Trophoblast cell (in vitro differentiated cells and primary cell): Measurements from ENCODE around the gene MT1E.

Experiments used
- DNase-seq, 2 donors: peaks; one replicate each; pipeline ENCODE4 v3.0.0-alpha.2; 2016
- H2AFZ ChIP-seq: 2 replicates; pipeline ENCODE4 v1.6.1; 2013; ENCODE audit warnings: low read length, moderate library complexity, mild to moderate bottlenecking; ENCODE audit not compliant: insufficient read depth, poor library complexity
- H2AK5ac ChIP-seq: 2 replicates; pipeline ENCODE4 v1.6.1; 2013; ENCODE audit warnings: mild to moderate bottlenecking, low read length
- H2BK120ac ChIP-seq: 2 replicates; pipeline ENCODE4 v1.6.1; 2013; ENCODE audit warnings: low read length, mild to moderate bottlenecking, moderate library complexity; ENCODE audit not compliant: insufficient read depth, poor library complexity
- H2BK12ac ChIP-seq: 2 replicates; pipeline ENCODE4 v1.6.1; 2013; ENCODE audit warnings: mild to moderate bottlenecking, low read length, moderate library complexity
- H2BK5ac ChIP-seq: 2 replicates; pipeline ENCODE4 v1.6.1; 2013; ENCODE audit warnings: low read length, low read depth, moderate library complexity, mild to moderate bottlenecking; ENCODE audit not compliant: poor library complexity
- H3K14ac ChIP-seq: 2 replicates; pipeline ENCODE4 v1.6.1; 2013; ENCODE audit warnings: mild to moderate bottlenecking, low read length
- H3K18ac ChIP-seq: 2 replicates; pipeline ENCODE4 v1.6.1; 2013; ENCODE audit warnings: mild to moderate bottlenecking, low read length
- H3K23ac ChIP-seq: 2 replicates; pipeline ENCODE4 v1.6.1; 2013; ENCODE audit warnings: low read length
- H3K27ac ChIP-seq: 2 replicates; pipeline ENCODE4 v1.5.1; 2013; ENCODE audit warnings: low read depth, mild to moderate bottlenecking, inconsistent platforms, low read length, moderate library complexity
- H3K27me3 ChIP-seq: 2 replicates; pipeline ENCODE4 v1.6.1; 2013; ENCODE audit warnings: inconsistent platforms, mild to moderate bottlenecking, low read length, moderate library complexity; ENCODE audit not compliant: insufficient read depth
- H3K36me3 ChIP-seq, 2 experiments: 1 replicate in 1 of 2; 2 replicates in 1 of 2; pipeline ENCODE4 v1.6.1; 2013; ENCODE audit warnings: low read length in 2 of 2, mild to moderate bottlenecking in 2 of 2, moderate library complexity in 1 of 2; ENCODE audit not compliant: insufficient read depth in 2 of 2, control insufficient read depth in 1 of 2
- H3K4ac ChIP-seq: 2 replicates; pipeline ENCODE4 v1.6.1; 2013; ENCODE audit warnings: low read depth, mild to moderate bottlenecking, low read length, moderate library complexity
- H3K4me1 ChIP-seq, 2 experiments: 1 replicate in 1 of 2; 2 replicates in 1 of 2; pipeline ENCODE4 v1.6.1; 2013; ENCODE audit warnings: low read length in 2 of 2, mild to moderate bottlenecking in 2 of 2, moderate library complexity in 1 of 2; ENCODE audit not compliant: insufficient read depth in 2 of 2, control insufficient read depth in 1 of 2
- H3K4me2 ChIP-seq: 2 replicates; pipeline ENCODE4 v1.6.1; 2013; ENCODE audit warnings: inconsistent platforms, mild to moderate bottlenecking, low read length, moderate library complexity
- H3K4me3 ChIP-seq: 2 replicates; pipeline ENCODE4 v1.5.1; 2013; ENCODE audit warnings: mild to moderate bottlenecking, low read depth, low read length, inconsistent platforms
- H3K79me1 ChIP-seq: one replicate; pipeline ENCODE4 v1.6.1; 2013; ENCODE audit warnings: low read length
- H3K79me2 ChIP-seq: 2 replicates; pipeline ENCODE4 v1.6.1; 2013; ENCODE audit warnings: low read length, mild to moderate bottlenecking; ENCODE audit not compliant: control insufficient read depth, insufficient read depth, poor library complexity
- H3K9ac ChIP-seq: 2 replicates; pipeline ENCODE4 v1.6.1; 2013; ENCODE audit warnings: mild to moderate bottlenecking, low read length
- H3K9me3 ChIP-seq: 2 replicates; pipeline ENCODE4 v1.6.1; 2013; ENCODE audit warnings: low read depth, mild to moderate bottlenecking, control low read depth, inconsistent platforms, low read length; ENCODE audit not compliant: insufficient read depth
- H4K12ac ChIP-seq: 2 replicates; pipeline ENCODE4 v1.6.1; 2013; ENCODE audit warnings: low read depth, mild to moderate bottlenecking, low read length, moderate library complexity
- H4K8ac ChIP-seq: 2 replicates; pipeline ENCODE4 v1.6.1; 2013; ENCODE audit warnings: low read depth, mild to moderate bottlenecking, low read length, moderate library complexity
- H4K91ac ChIP-seq: one replicate; pipeline ENCODE4 v1.6.1; 2013; ENCODE audit warnings: low read depth, mild to moderate bottlenecking, low read length, moderate library complexity
- WGBS: extraction: QIAGEN DNeasy Blood & Tissue Kit; methylation state at CpG from one replicate; pipeline ENCODE4 v1.1.7; 2013; ENCODE audit warnings: missing lambda C conversion rate; ENCODE audit not compliant: insufficient read length, insufficient coverage; ENCODE audit errors: extremely low coverage; 5-methylcytosine and 5-hydroxymethylcytosine counted together

MT1E gene

DNA sequence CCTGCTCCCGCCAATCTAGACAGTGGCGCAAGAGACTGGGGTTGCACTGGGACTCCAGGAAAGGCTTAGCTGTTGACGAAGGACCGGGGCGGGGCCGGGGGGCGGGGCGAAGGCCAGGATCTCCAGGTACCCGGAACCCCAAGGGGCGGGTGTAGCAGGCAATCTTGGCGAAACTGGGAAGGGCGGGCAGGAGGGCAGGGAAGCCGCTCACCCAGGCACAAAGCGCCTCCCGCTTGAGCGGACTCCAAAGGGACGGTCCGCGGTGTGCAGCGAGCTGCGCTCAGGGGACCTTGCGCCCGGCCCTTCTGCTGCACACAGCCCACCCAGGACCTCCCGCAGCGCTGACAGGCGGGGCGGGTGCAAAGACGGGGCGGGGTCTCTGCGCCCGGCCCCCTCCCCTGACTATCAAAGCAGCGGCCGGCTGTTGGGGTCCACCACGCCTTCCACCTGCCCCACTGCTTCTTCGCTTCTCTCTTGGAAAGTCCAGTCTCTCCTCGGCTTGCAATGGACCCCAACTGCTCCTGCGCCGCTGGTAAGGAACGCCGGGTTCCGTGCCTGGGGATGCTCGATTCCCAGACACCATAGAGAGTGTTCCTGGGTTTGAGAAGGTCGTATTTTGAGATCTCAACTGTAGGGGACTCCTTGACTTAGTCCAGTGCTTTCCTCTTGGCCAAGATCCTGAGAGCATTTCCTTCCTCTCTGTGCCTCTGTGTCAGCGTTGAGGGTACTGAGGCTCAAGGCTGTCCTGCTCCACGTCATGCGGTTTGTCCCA is 32.2 kb downstream of the MT1E start, which contains the start of gene MT1F:
TSS of gene MT1F (plus strand) at position 405 of the 772 bp plus-strand sequence. CDS start at position 505, 100 bp downstream.
- peak within 1 kb of the TSS; percentile 27 for H4K12ac ChIP-seq
- peak within 1 kb of the TSS; percentile 42 for H4K91ac ChIP-seq
- peaks cover 23% of the 10 kb centered on the region for H3K27me3 ChIP-seq
- H3K4ac ChIP-seq: no peak within 1 kb of the TSS
- H2AK5ac ChIP-seq: no peak within 1 kb of the TSS
- peaks cover 8 to 10% of the 10 kb centered on the region in 2 experiments for H3K4me1 ChIP-seq
- peak within 1 kb of the TSS; percentile 70 for H3K4me2 ChIP-seq
- H2AFZ ChIP-seq: peak within 1 kb of the TSS; percentile 76
- H3K9ac ChIP-seq: no peak within 1 kb of the TSS
- no peak within 1 kb of the TSS for H3K14ac ChIP-seq
- peak within 1 kb of the TSS; percentile 80 for H4K8ac ChIP-seq
- no peak within 1 kb of the TSS for H3K18ac ChIP-seq
- no peak within 1 kb of the TSS for H2BK12ac ChIP-seq
- peaks cover 2% of the 10 kb centered on the region for H3K9me3 ChIP-seq
- H3K79me2 ChIP-seq: no peaks in the 10 kb centered on the region
- peak within 1 kb of the TSS; percentile 55 for H3K23ac ChIP-seq
- H2BK120ac ChIP-seq: no peak within 1 kb of the TSS
- H3K36me3 ChIP-seq: no peaks in the 10 kb centered on the region
- no peak within 1 kb of the TSS for H2BK5ac ChIP-seq
- peak within 1 kb of the TSS; percentile 75 for H3K4me3 ChIP-seq
- peaks cover 2% of the 10 kb centered on the region for H3K79me1 ChIP-seq
- H3K27ac ChIP-seq: no peak within 1 kb of the TSS
- DNase-seq: peak; percentile 73 to 75
- WGBS: no CpG with 5 or more reads among the region's 46 CpGs

DNA sequence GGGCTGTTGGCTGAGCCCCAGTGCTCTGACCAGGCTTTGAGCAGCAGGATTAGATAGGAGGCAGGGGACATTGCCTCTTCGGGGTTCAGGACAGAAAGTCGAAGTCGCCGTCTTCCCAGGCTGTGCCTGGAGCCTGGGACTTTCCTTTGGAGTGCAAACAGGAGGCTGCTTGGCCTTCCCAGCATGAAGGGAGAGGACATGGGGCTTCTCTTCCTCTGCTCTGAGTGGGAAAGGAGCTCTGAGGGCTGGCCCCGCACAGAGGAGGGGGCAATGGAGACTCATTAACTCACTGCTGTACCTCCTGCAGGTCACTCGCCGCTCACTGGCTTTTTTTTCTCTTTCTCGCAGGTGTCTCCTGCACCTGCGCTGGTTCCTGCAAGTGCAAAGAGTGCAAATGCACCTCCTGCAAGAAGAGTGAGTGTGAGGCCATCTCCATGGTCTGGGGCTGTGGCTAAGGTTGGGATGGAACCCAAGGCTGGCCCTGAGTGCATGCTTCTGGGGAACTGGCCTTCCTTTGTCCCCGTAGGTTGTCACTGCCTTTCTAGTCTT is 32.8 kb downstream of the MT1E start:
- no peak overlapping the region for H3K14ac ChIP-seq
- H3K23ac ChIP-seq: peak overlapping the region; percentile 55
- H3K4me3 ChIP-seq: no peak overlapping the region
- WGBS: no CpG with 5 or more reads among the region's 10 CpGs
- H2BK5ac ChIP-seq: no peak overlapping the region
- H3K4ac ChIP-seq: no peak overlapping the region
- no peak overlapping the region for H3K9ac ChIP-seq
- H3K79me1 ChIP-seq: peaks cover 2% of the 10 kb centered on the region
- H3K4me1 ChIP-seq: peaks cover 8 to 12% of the 10 kb centered on the region in 2 experiments
- no peak overlapping the region for H4K8ac ChIP-seq
- H3K27me3 ChIP-seq: peaks cover 29% of the 10 kb centered on the region
- peak overlapping the region; percentile 70 for H3K4me2 ChIP-seq
- H2AFZ ChIP-seq: no peak overlapping the region
- H2BK120ac ChIP-seq: no peak overlapping the region
- H3K79me2 ChIP-seq: no peaks in the 10 kb centered on the region
- no peak overlapping the region for H2AK5ac ChIP-seq
- no peak overlapping the region for H3K18ac ChIP-seq
- H3K9me3 ChIP-seq: peaks cover 2% of the 10 kb centered on the region
- no peak overlapping the region for H3K27ac ChIP-seq
- no peaks in the 10 kb centered on the region for H3K36me3 ChIP-seq
- no peak overlapping the region for H2BK12ac ChIP-seq
- DNase-seq: no peak
- H4K12ac ChIP-seq: no peak overlapping the region
- H4K91ac ChIP-seq: no peak overlapping the region

DNA sequence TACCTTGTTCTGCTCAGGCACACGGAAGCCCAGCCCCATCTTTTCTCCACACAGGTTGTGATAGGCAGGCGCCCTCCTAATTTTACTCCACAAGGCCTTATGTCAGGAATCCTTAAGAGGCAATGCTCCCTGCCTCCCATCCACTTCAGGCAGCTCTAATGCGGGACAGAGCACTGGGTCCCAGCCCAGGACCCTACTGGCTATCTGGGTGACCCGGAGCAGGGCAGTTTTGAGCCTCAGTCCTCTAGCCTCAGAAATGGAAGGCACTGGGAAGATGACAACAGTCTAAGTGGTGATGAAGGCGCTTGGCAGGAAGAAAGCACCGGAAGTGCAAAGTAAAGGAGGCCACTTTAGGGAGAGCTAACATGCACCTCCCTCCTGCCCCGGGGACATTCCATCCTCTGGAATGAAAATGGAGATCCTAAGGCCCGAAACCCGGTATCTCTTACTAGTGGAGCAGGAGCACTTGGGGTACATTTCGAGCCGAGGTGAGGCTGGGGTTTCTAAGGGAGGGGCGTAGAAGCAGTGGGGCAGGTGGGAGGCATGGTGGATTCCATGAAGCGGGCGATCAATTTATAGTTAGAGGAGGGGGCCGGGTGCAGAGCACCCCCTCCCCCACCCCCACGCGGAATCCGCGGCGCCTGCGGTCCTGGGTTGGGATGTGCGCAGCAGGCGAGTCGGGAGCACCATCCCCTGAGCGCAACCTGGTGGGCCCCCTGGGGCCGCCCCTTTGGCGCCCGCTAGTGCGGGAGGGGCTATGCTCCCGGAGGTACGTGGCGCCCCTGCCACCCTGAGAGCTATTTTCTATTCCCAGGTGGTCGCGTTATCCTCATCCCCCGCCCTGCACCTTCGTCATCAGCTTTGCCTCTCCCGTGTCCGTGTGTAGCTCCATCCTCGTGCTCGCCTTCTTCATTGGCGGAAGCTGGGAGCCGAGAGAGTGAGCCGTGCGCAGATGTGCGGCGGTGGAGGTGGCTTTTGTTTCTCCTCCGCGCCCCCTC is 37.1 kb downstream of the MT1E start:
- no peak overlapping the region for H2BK12ac ChIP-seq
- peaks cover 5 to 8% of the 10 kb centered on the region in 2 experiments for H3K4me1 ChIP-seq
- H3K9ac ChIP-seq: no peak overlapping the region
- H4K12ac ChIP-seq: no peak overlapping the region
- H3K14ac ChIP-seq: no peak overlapping the region
- H2AK5ac ChIP-seq: no peak overlapping the region
- no peak overlapping the region for H3K4me2 ChIP-seq
- no peaks in the 10 kb centered on the region for H3K36me3 ChIP-seq
- no peak overlapping the region for H3K23ac ChIP-seq
- no peak overlapping the region for H3K4me3 ChIP-seq
- H3K27ac ChIP-seq: no peak overlapping the region
- H4K91ac ChIP-seq: no peak overlapping the region
- H3K79me1 ChIP-seq: peaks cover under 1% of the 10 kb centered on the region
- H3K27me3 ChIP-seq: peaks cover 56% of the 10 kb centered on the region
- no peak overlapping the region for H2BK120ac ChIP-seq
- H2BK5ac ChIP-seq: no peak overlapping the region
- no peak overlapping the region for H3K18ac ChIP-seq
- no peak overlapping the region for H3K4ac ChIP-seq
- WGBS: no CpG with 5 or more reads among the region's 48 CpGs
- H2AFZ ChIP-seq: no peak overlapping the region
- DNase-seq: peak in 1 of 2 donors; percentile 42
- H3K79me2 ChIP-seq: no peaks in the 10 kb centered on the region
- no peak overlapping the region for H4K8ac ChIP-seq
- peaks cover 2% of the 10 kb centered on the region for H3K9me3 ChIP-seq

DNA sequence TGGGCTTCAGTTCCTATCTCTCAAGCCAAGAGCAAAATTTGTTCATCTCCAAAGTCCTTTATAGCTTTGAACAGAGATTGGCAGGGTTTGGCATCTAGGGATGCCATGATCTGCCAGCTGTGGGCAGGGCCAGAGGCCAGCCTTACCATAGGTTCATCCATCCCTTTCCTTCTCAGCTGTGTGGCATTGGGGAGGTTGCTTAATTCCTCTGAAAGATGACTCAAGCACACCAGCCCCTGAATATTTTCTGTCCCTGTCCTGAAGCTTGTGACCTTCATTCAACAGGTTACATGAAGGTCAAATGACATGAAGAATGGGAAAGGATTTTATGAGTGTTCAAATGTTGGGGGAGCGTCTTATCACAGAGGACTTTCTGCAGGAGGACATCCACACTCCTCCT is 38.9 kb downstream of the MT1E start:
- WGBS: no CpG with 5 or more reads among the region's 1 CpG
- Histone ChIP-seq H3K79me2 (no peaks in the 10 kb centered on the region), H3K14ac (no peak overlapping the region)

More for the DNA sequence above, 38.9 kb downstream of the MT1E start:
- no peak overlapping the region for H2AK5ac ChIP-seq
- H2AFZ ChIP-seq: no peak overlapping the region
- no peak overlapping the region for H3K18ac ChIP-seq
- H3K27me3 ChIP-seq: peaks cover 62% of the 10 kb centered on the region
- DNase-seq: no peak
- no peak overlapping the region for H4K91ac ChIP-seq
- no peak overlapping the region for H3K9ac ChIP-seq
- H2BK12ac ChIP-seq: no peak overlapping the region
- no peak overlapping the region for H3K4me2 ChIP-seq
- no peak overlapping the region for H4K12ac ChIP-seq
- no peak overlapping the region for H3K27ac ChIP-seq
- H3K4me3 ChIP-seq: no peak overlapping the region
- peaks cover 4% of the 10 kb centered on the region for H3K9me3 ChIP-seq
- no peaks in the 10 kb centered on the region for H3K36me3 ChIP-seq
- H3K4ac ChIP-seq: no peak overlapping the region
- H2BK120ac ChIP-seq: no peak overlapping the region
- no peak overlapping the region for H3K23ac ChIP-seq
- H3K79me1 ChIP-seq: no peaks in the 10 kb centered on the region
- H4K8ac ChIP-seq: no peak overlapping the region
- no peak overlapping the region for H2BK5ac ChIP-seq
- H3K4me1 ChIP-seq: peaks cover 0 to 5% of the 10 kb centered on the region in 2 experiments
